H9 (cell line): ENCODE results near the gene AK8. TPM values are rescaled to one million over a fixed set of nuclear protein-coding genes. Genes with fewer than 3 reads are reported as not detected.

ENCODE experiments used
- DNase-seq: peaks from one replicate; pipeline ENCODE4 v3.0.0-alpha.2; 2017
- H2AFZ ChIP-seq: one replicate; pipeline ENCODE4 v1.6.1; 2013; ENCODE audit warnings: mild to moderate bottlenecking, low read length, control low read depth, moderate library complexity
- H2AK5ac ChIP-seq: 2 replicates; pipeline ENCODE4 v1.6.1; 2013; ENCODE audit warnings: low read length, control low read depth, mixed read lengths; ENCODE audit not compliant: insufficient read length
- H2BK120ac ChIP-seq: one replicate; pipeline ENCODE4 v1.6.1; 2013; ENCODE audit warnings: low read depth, mild to moderate bottlenecking, low read length, control low read depth, inconsistent platforms; ENCODE audit not compliant: poor library complexity, severe bottlenecking
- H2BK12ac ChIP-seq: 2 replicates; pipeline ENCODE4 v1.6.1; 2013; ENCODE audit warnings: low read length, control low read depth, mixed read lengths, low read depth; ENCODE audit not compliant: insufficient read length
- H2BK15ac ChIP-seq: 2 replicates; pipeline ENCODE4 v1.6.1; 2013; ENCODE audit warnings: low read depth, low read length, control low read depth
- H2BK20ac ChIP-seq: one replicate; pipeline ENCODE4 v1.6.1; 2013; ENCODE audit warnings: low read depth, mild to moderate bottlenecking, low read length, control low read depth, inconsistent platforms; ENCODE audit not compliant: poor library complexity, severe bottlenecking
- H2BK5ac ChIP-seq: 2 replicates; pipeline ENCODE4 v1.6.1; 2013; ENCODE audit warnings: low read length, control low read depth, mixed read lengths; ENCODE audit not compliant: insufficient read length
- H3K14ac ChIP-seq: 2 replicates; pipeline ENCODE4 v1.6.1; 2013; ENCODE audit warnings: low read length, control low read depth; ENCODE audit not compliant: insufficient read depth
- H3K18ac ChIP-seq: 2 replicates; pipeline ENCODE4 v1.6.1; 2013; ENCODE audit warnings: low read depth, mild to moderate bottlenecking, mixed read lengths, low read length, control low read depth; ENCODE audit not compliant: insufficient read length
- H3K23ac ChIP-seq: 2 replicates; pipeline ENCODE4 v1.6.1; 2013; ENCODE audit warnings: low read length, control low read depth, mixed read lengths, low read depth; ENCODE audit not compliant: insufficient read length
- H3K23me2 ChIP-seq: 2 replicates; pipeline ENCODE4 v1.6.1; 2013; ENCODE audit warnings: low read depth, mild to moderate bottlenecking, mixed read lengths, low read length, control low read depth; ENCODE audit not compliant: insufficient read length, poor library complexity, severe bottlenecking
- H3K27ac ChIP-seq: 2 replicates; pipeline ENCODE4 v1.5.1; 2013; ENCODE audit warnings: low read length, control low read depth, mixed read lengths, low read depth; ENCODE audit not compliant: insufficient read length
- H3K27me3 ChIP-seq: 2 replicates; pipeline ENCODE4 v1.6.1; 2013; ENCODE audit warnings: low read length, control low read depth, inconsistent platforms; ENCODE audit not compliant: insufficient read depth
- H3K4ac ChIP-seq: 2 replicates; pipeline ENCODE4 v1.6.1; 2013; ENCODE audit warnings: low read depth, mild to moderate bottlenecking, control low read depth, inconsistent platforms, low read length, moderate library complexity
- H3K4me1 ChIP-seq: 2 replicates; pipeline ENCODE4 v1.6.1; 2013; ENCODE audit warnings: low read length, control low read depth, inconsistent platforms; ENCODE audit not compliant: insufficient read depth
- H3K4me2 ChIP-seq: 2 replicates; pipeline ENCODE4 v1.6.1; 2013; ENCODE audit warnings: low read length, control low read depth, mixed read lengths; ENCODE audit not compliant: insufficient read length, insufficient read depth
- H3K56ac ChIP-seq: 2 replicates; pipeline ENCODE4 v1.6.1; 2013; ENCODE audit warnings: low read depth, mild to moderate bottlenecking, mixed read lengths, low read length, control low read depth; ENCODE audit not compliant: insufficient read length
- H3K79me1 ChIP-seq: 2 replicates; pipeline ENCODE4 v1.6.1; 2013; ENCODE audit warnings: low read depth, mild to moderate bottlenecking, moderate library complexity, low read length, control low read depth, inconsistent platforms; ENCODE audit not compliant: insufficient read depth, poor library complexity, severe bottlenecking
- H3K79me2 ChIP-seq: 2 replicates; pipeline ENCODE4 v1.6.1; 2013; ENCODE audit warnings: low read length, control low read depth, inconsistent platforms; ENCODE audit not compliant: insufficient read depth
- H3K9ac ChIP-seq: 2 replicates; pipeline ENCODE4 v1.6.1; 2013; ENCODE audit warnings: low read length, control low read depth, mixed read lengths; ENCODE audit not compliant: insufficient read length; ENCODE audit errors: extremely low read depth
- H3K9me3 ChIP-seq: one replicate; pipeline ENCODE4 v1.6.1; 2013; ENCODE audit warnings: low read depth, low read length, inconsistent platforms; ENCODE audit not compliant: control insufficient read depth
- H3T11ph ChIP-seq: one replicate; pipeline ENCODE4 v1.6.1; 2013; ENCODE audit warnings: mild to moderate bottlenecking, low read length, control low read depth, inconsistent platforms
- H4K20me1 ChIP-seq: one replicate; pipeline ENCODE4 v1.6.1; 2013; ENCODE audit not compliant: control insufficient read depth, insufficient read length, insufficient read depth
- H4K5ac ChIP-seq: 2 replicates; pipeline ENCODE4 v1.6.1; 2013; ENCODE audit warnings: low read depth, mild to moderate bottlenecking, mixed read lengths, low read length, control low read depth; ENCODE audit not compliant: insufficient read length
- H4K8ac ChIP-seq: replicated peaks from 2 replicates; pipeline ENCODE4 v1.6.1; 2013; ENCODE audit warnings: low read length, control low read depth, mixed read lengths, low read depth; ENCODE audit not compliant: insufficient read length
- H4K91ac ChIP-seq: 2 replicates; pipeline ENCODE4 v1.6.1; 2013; ENCODE audit warnings: low read depth, mild to moderate bottlenecking, moderate library complexity, mixed read lengths, low read length, control low read depth; ENCODE audit not compliant: insufficient read length
- H3K27ac Mint-ChIP-seq, 3 experiments: 2 replicates in 2 of 3; 3 replicates in 1 of 3; pipeline ENCODE4 v1.8.0; 2020 to 2021; ENCODE audit warnings: mixed read lengths in 3 of 3, mild to moderate bottlenecking in 1 of 3, moderate library complexity in 1 of 3
- H3K27me3 Mint-ChIP-seq: 2 replicates; pipeline ENCODE4 v1.8.0; 2021; ENCODE audit warnings: low read depth, mild to moderate bottlenecking, moderate library complexity, mixed read lengths
- H3K36me3 Mint-ChIP-seq, 3 experiments: 2 replicates in 2 of 3; 3 replicates in 1 of 3; pipeline ENCODE4 v1.8.0; 2020 to 2021; ENCODE audit warnings: low read depth in 3 of 3, mixed read lengths in 3 of 3; ENCODE audit not compliant: insufficient read depth in 1 of 3
- H3K4me1 Mint-ChIP-seq, 2 experiments: 2 replicates each; pipeline ENCODE4 v1.8.0; 2020; ENCODE audit warnings: mixed read lengths in 2 of 2
- H3K4me3 Mint-ChIP-seq, 2 experiments: 2 replicates in 1 of 2; 3 replicates in 1 of 2; pipeline ENCODE4 v1.8.0; 2020 to 2021; ENCODE audit warnings: mild to moderate bottlenecking in 2 of 2, mixed read lengths in 2 of 2, moderate library complexity in 1 of 2
- H3K9me3 Mint-ChIP-seq, 2 experiments: 2 replicates in 1 of 2; 3 replicates in 1 of 2; pipeline ENCODE4 v1.8.0; 2020; ENCODE audit warnings: mild to moderate bottlenecking in 2 of 2, mixed read lengths in 2 of 2, moderate library complexity in 1 of 2
- WGBS: extraction: QIAGEN DNeasy Blood & Tissue Kit; methylation state at CpG from one replicate; pipeline ENCODE4 v1.1.7; 2013; ENCODE audit warnings: missing lambda C conversion rate, low lambda C conversion rate, mixed read lengths; ENCODE audit not compliant: insufficient read length; ENCODE audit errors: extremely low coverage; 5-methylcytosine and 5-hydroxymethylcytosine counted together
- total RNA-seq: library from RNA; stranded (reverse); gene quantifications from 2 replicates; pipeline ENCODE4 v1.2.1, GENCODE V29; 2021
- TF ChIP-seq, protein P1 (sequence below): fragments of 200-600 bp; sonication (generic); conservative IDR thresholded peaks from 3 replicates; pipeline ENCODE4 v1.8.0; 2021; ENCODE audit warnings: antibody characterized with exemption, mild to moderate bottlenecking

Gene AK8
- total RNA-seq, 1 experiment from 2014 or later: 0.44 TPM

GRCh38 chr9:132740526-132741309 is 137.4 kb downstream of the AK8 start:
- TF ChIP-seq, protein P1, sequence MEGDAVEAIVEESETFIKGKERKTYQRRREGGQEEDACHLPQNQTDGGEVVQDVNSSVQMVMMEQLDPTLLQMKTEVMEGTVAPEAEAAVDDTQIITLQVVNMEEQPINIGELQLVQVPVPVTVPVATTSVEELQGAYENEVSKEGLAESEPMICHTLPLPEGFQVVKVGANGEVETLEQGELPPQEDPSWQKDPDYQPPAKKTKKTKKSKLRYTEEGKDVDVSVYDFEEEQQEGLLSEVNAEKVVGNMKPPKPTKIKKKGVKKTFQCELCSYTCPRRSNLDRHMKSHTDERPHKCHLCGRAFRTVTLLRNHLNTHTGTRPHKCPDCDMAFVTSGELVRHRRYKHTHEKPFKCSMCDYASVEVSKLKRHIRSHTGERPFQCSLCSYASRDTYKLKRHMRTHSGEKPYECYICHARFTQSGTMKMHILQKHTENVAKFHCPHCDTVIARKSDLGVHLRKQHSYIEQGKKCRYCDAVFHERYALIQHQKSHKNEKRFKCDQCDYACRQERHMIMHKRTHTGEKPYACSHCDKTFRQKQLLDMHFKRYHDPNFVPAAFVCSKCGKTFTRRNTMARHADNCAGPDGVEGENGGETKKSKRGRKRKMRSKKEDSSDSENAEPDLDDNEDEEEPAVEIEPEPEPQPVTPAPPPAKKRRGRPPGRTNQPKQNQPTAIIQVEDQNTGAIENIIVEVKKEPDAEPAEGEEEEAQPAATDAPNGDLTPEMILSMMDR: no peak
- peaks cover 2% of the 10 kb centered on the region for H4K20me1 ChIP-seq
- H3K9ac ChIP-seq: no peak overlapping the region
- H3K23me2 ChIP-seq: peaks cover 4% of the 10 kb centered on the region
- no peaks in the 10 kb centered on the region for H3K79me2 ChIP-seq
- no peak overlapping the region for H2BK5ac ChIP-seq
- H3K56ac ChIP-seq: no peak overlapping the region
- H4K91ac ChIP-seq: no peak overlapping the region
- no CpG with 5 or more reads among the region's 15 CpGs for WGBS
- H3K79me1 ChIP-seq: no peaks in the 10 kb centered on the region
- H2BK20ac ChIP-seq: no peak overlapping the region
- no peak overlapping the region for H3K27ac ChIP-seq
- no peak overlapping the region for H3K4me2 ChIP-seq
- H3K18ac ChIP-seq: no peak overlapping the region
- H4K8ac ChIP-seq: no peak overlapping the region
- no peak overlapping the region for H2AK5ac ChIP-seq
- no peak for DNase-seq
- peaks cover 33% of the 10 kb centered on the region in 2 experiments for H3K4me1 Mint-ChIP-seq
- no peak overlapping the region for H2AFZ ChIP-seq
- no peaks in the 10 kb centered on the region; a peak in 2 of 5 replicates for H3K9me3 Mint-ChIP-seq
- H3K27me3 ChIP-seq: peaks cover 8% of the 10 kb centered on the region; the same call in 1 of the 2 replicates
- no peak overlapping the region for H2BK12ac ChIP-seq
- no peaks in the 10 kb centered on the region for H3K9me3 ChIP-seq
- H3K14ac ChIP-seq: no peak overlapping the region; the same call in 1 of the 2 replicates
- no peak overlapping the region for H3K4ac ChIP-seq
- H4K5ac ChIP-seq: no peak overlapping the region
- H3K27me3 Mint-ChIP-seq: peaks cover 73% of the 10 kb centered on the region
- H2BK120ac ChIP-seq: no peak overlapping the region
- H3K27ac Mint-ChIP-seq: no peak overlapping the region
- no peak overlapping the region for H3K4me3 Mint-ChIP-seq
- no peaks in the 10 kb centered on the region for H3K36me3 Mint-ChIP-seq
- H2BK15ac ChIP-seq: no peak overlapping the region
- H3K4me1 ChIP-seq: peaks cover 8% of the 10 kb centered on the region
- no peak overlapping the region for H3K23ac ChIP-seq
- no peak overlapping the region for H3T11ph ChIP-seq
